Middle frontal gyrus (tissue), 1 donor: ENCODE measurements around the gene SETBP1.

Experiments used
- DNase-seq: peaks from one replicate; pipeline ENCODE4 v3.0.0-alpha.2; 2015; ENCODE audit warnings: low spot score; ENCODE audit errors: extremely low spot score

Gene SETBP1

DNA sequence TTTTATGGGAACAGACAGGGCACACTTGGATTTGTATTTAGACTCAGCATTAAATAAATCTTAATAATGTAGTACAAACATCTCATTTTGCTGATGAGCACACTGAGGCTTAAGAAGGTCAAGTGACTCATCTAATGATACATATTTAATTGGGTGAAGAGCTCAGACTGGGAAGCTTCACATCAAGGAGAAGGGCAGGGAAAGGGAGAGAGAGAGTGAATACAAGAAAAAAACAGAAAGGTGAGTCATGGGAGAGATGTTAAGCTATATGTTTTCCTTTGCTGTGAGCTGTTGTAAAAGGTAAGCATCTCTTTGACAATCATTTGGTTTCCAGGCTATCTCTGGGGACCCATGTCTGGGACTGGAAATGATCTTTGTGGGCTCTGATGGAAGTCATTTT, 277.8 kb downstream of the SETBP1 start:
- no peak for DNase-seq

- DNase-seq = no peak
Observed at GRCh38 chr18:44959013-44959412, 278.3 kb downstream of the SETBP1 start.

DNA sequence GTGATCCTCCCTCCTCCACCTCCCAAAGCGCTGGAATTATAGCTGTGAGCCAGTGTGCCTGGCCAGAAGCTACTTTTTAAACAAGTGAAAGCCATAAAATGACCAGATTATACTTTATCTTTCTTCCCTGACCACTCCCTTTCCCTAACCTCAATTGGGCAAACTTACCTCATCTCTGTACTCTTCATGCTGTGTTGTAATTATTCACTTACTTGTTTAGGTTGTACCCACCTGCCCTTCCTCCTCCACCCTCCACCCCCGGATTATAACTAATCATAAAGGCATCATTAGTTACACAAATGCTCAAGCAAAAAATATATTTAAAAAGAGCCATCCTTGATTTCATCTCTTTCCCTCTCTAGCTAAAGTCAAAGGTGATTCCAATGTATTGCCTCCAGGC, 279.9 kb downstream of the SETBP1 start:
- DNase-seq = no peak

GRCh38 chr18:44961288-44961995, 280.8 kb downstream of the SETBP1 start:
- no peak for DNase-seq

- DNase-seq = no peak
Observed at GRCh38 chr18:44967599-44967998, 286.9 kb downstream of the SETBP1 start.

- no peak for DNase-seq
Observed at GRCh38 chr18:44968336-44968735, 287.6 kb downstream of the SETBP1 start.

DNA sequence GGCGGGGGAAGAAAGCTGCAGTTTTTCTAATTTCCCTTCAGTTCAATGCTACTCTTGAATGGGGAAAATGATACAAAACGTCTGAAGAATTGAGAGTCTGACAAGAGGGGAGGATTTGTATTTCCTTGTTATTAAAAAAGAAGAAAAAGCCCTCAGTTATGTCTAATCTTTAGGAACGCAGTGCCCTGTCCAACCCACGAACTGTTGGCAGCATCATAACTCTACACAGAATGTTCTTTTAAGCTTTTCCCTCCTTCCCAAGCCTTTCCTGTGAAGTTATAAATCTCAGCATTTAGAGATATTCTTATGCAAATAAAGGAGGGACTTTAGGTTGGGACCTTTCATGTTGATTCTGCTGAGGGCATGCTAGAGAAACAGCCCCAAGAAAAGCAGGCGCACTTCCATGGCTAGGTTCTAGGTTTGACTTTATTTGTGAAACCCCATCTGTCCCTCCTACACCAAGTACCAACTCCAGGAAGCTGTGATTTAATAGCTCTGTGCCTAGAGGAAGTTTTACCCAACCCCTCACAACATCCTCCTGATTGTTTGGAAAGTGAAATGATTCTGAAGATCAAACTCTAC, 288.6 kb downstream of the SETBP1 start:
- no peak for DNase-seq

DNA sequence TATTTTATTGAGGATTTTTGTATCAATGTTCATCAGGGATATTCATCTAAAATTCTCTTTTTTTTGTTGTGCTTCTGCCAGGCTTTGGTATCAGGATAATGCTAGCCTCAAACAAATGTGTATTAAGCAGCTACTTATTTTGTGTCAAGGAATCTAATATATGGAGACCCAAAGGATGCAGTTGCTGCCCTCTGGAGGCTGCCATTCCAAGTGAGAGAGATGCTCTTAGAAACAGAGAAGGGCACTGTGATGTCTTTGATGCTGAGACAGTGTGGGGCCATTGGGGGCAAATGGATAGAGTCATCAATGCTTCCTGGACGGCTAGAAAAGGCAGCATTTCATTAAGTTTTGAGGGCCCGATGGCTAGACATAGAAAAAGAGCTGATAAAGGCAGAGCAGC, 292.6 kb downstream of the SETBP1 start:
- no peak for DNase-seq

DNA sequence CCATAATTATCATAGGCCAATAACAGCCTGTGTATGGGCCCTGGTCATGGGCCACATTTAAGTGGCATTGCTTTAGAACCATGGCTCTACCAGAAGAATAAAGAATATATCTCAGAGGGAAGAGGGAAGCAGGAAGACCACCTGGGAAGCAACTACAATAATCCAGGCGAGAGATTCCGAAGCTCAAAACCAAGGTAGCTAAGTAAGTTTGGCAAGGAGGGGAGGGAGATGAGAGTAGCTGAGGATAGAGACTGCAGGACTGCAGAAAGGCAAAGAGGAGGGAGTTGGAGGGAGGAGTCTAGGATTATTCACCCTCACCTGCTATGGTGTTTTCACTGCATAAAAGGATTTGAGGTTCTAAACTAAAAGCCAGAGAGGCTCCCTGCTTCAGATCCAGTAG, 293.5 kb downstream of the SETBP1 start:
- DNase-seq = no peak

- DNase-seq = no peak
Observed at GRCh38 chr18:44977856-44978255, 297.2 kb downstream of the SETBP1 start.

DNA sequence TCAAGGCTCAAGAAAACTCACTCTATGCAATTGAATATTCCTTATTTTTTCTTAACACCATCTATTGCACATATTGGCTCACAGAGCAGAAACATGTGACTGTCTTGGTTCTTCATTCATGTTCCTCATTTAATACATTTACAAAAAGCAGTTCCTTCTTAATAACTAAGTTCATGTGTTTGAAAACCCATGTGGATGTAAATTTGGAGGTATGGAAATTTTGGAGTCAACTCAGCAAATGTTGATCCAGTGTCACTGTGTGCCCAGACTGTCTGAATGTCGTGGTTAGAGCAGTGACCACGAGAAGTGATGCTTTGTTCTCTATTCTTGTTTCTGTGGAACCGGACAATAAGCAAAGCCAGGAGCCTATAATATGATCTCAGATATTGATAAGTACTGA, 299.1 kb downstream of the SETBP1 start:
- DNase-seq = no peak

- DNase-seq = no peak
Observed at GRCh38 chr18:44981121-44981520, 300.4 kb downstream of the SETBP1 start.

DNA sequence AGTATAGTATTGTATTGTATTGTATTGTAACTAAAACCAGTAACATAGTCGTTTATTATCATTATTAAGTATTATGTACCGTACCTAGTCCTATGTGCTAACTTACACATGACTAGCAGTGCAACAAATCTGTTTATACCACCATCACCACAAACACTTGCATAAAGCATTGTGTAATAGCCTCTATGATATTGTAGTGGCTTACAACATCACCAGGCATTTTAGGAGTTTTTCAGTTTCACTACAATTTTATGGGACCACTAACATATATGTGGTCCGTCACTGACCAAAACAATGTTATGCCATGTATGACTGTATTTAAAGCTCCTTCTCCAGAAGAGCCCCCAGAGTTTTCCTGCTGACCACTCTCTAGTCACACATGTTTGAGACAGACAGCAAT, 306.2 kb downstream of the SETBP1 start:
- no peak for DNase-seq

- DNase-seq = no peak
Observed at GRCh38 chr18:44987371-44987770, 306.7 kb downstream of the SETBP1 start.

DNA sequence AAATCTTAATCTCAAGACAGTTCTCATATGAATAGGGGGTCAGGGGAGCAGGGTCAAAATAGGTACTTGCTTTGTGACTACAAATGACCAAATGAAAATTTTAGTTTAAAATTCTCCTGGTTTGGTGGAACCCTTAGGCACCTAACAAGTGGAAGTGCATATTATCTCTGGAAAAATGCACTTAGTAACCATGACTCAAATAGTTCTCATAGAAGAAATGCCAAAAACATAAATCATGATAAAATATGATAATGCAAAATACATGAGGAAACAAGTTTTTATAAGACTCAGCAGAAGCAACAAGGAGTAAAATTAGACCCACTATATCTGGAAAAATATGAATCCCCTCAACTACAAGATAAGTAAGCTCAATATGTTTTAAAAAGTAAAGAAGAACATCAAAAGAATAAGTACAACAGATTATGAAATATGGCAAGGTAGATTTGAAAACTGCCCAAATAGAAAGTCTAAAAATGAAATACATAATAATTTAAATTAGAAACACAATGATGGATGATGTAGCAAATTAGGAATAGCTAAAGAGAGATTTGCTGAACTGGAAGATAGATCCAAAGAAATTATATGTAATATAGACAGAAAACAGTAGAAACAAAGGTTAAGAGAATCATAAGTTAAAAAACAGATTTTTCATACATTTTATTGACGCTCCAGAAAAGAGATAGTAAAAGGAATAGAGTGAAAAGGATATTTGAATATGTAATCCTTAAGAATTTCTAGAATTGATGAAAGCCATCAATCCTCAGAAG, 308.3 kb downstream of the SETBP1 start:
- no peak for DNase-seq

DNA sequence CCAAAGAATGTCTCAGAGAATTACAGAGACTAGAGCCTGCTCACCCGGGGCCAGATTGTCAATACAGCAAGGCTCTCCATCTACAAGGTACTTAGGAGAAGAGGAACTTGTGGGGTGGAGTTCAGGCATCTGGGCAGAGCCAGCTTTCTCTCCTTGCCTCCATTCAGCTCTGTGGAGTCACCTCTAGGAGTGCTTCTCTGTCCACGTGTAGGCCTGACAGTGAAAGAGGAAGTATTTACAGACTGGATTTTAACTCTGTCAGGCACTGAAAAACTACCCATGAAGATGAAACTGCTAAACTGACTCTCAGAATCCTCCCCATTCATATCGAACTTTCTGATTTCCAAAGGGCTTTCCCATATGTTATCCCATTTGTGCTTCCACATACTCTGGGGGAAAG, 315.6 kb downstream of the SETBP1 start:
- DNase-seq = no peak

DNA sequence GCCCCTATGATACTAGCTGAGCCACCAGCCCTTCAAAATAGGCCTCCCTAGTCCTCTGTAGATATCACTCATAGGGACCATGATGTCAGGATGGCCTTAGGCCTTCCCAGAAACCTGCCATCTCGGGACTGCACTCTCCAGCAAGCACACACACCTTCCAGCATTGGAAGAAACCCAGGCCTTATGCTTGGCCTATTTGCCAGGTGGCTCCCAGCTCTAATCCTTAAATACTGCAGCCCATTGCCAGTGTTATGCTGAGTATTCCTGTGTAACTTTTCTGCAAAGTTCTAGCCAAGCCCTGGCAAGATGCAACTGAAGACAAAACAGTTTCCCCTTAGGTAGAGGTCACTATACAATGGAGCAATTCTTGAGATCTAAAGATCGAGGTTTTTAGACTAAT, 316.5 kb downstream of the SETBP1 start:
- DNase-seq = no peak

DNA sequence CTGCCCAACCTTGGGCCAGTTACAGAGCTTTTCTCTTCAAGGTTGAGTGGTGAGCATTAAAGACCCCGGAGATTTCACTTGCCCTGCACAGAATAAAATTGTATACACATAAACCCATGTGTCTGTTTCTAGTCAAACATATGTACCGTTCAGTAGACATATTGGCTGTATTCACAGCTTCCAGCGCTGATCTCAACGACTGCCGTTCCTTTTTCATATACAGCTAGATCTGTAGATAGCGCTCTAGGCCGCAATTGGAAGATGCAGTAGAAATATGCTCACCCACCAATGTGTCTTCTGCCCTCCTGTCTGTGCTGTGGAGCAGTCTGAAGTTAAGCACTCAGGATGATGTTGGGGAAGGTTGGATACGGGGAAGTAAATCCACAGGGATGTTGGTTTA, 317.7 kb downstream of the SETBP1 start:
- DNase-seq = no peak

DNA sequence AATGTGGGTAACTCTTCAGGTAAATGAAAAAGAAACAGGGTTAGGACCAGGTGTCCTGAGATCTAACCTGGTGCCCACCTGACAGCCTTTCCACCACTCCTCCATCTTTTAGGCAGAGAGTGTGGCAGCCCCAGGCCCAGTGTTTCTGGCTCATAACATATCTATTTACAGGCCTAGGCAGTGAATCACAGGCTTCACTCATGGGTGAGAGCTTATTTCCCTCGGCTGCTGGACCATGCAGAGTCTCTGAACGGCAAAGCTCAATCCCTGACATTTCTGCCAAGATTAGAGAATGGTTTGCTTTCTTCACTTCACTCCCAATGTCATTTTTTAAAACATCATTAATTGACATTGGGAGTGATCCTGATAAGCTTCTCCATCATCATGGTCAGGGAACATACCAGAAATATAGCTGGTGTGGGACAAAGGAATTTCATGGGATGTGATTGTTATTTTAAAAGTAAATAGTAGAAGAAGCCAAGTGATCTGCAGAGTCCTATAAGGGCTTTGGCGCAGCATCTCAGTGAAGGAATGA, 323.9 kb downstream of the SETBP1 start:
- DNase-seq = no peak

DNA sequence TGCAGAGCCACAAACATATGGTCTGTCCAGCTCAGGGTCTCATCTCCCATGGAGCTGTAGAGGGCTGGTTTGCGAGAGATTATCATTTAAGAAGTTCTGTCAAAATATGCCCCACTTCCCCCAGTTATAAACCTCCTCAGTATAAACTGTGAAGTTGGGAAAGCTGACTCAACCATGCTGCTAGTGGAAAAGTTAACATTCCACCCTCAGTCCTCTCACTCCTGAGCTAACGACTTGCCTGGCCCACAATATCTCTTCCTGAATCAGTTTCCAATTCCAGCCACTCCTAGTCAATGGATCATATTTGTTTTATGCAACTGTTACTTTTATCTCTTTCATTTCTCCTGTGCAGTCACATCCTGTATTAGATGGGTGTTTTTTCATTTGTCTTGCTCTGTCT, 326.2 kb downstream of the SETBP1 start:
- no peak for DNase-seq

DNA sequence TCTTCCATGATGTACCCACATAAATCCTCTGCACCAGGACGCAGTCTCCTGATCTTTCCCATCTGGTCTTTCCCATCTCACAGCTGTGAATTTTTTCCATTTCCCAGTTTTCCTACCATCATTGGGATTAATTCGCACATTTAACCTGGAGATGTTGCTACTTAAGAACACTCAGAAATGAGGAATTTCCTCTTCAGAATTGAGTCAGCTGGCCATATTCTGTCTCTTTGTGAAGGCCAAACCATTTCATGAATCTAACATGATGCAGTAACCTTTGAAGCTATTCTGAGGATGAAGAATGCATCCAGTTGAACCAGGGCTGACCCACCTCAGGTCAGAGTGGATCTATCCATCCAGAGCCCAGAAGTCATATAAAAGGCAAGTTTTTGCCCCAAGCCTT, 326.8 kb downstream of the SETBP1 start:
- DNase-seq = no peak

DNA sequence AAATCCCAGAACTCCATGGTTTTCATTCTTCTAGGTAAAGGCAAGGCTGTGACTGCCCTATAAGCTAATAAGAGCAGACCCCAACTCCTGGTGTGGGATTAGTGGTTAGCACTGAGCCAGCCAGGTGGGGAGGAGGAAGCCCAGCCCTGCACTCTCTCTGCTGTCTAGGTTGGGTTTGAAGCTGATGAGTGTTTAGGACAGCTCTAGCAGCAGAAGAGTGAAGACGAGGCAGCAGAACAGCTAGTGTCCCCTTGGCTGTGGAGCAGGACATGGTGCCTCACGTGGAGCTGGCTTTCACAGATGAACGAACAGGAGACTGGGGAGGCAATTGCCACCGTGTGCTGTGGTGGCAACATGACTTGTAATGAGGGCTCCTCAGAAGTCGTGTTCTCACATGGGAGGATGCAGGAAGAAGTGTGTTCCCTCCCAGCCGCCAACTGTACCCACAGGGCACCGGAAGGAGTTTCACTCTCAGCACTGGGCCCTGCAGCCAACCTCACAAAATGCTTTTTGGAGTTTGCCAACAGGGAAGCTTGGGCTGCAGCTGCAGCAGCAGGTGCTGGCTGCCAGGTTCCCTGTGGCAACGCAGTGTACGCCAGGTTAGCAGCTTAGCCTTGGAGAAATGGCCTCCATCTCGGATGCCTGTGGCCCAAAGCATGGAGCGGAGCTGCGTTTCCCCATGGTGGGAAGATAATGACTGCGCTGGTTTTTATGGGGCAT, 328.2 kb downstream of the SETBP1 start:
- no peak for DNase-seq
